Lung (tissue), 12 donors: Measurements from ENCODE around the gene RXFP1. TPM values are rescaled to one million over a fixed set of nuclear protein-coding genes. Genes with fewer than 3 reads are reported as not detected.

Experiments used
- ATAC-seq: fragments of 200-7000 bp; cut with Tn5 transposase; one replicate; pipeline ENCODE4 v1.9.1; 2020; ENCODE audit warnings: moderate number of reproducible peaks; ENCODE audit not compliant: insufficient read depth, low FRiP score
- DNase-seq, 3 donors: peaks; one replicate each; pipeline ENCODE4 v3.0.0-alpha.2; 2013 to 2017
- H3K27ac ChIP-seq, 2 donors: one replicate each; pipeline ENCODE4 v1.5.1; 2013; ENCODE audit warnings: mild to moderate bottlenecking in 2 of 2, moderate library complexity in 2 of 2, control low read depth in 1 of 2, inconsistent platforms in 1 of 2, low read depth in 1 of 2, low read length in 1 of 2
- H3K27me3 ChIP-seq, 3 donors: one replicate each; pipeline ENCODE4 v1.5.1; 2013; ENCODE audit warnings: low read length in 2 of 3; ENCODE audit not compliant: control insufficient read depth in 3 of 3, insufficient read depth in 3 of 3
- H3K36me3 ChIP-seq, 4 donors: one replicate each; pipeline ENCODE4 v1.5.1; 2013; ENCODE audit warnings: low read length in 4 of 4, mild to moderate bottlenecking in 1 of 4, moderate library complexity in 1 of 4; ENCODE audit not compliant: control insufficient read depth in 4 of 4, insufficient read depth in 4 of 4
- H3K4me1 ChIP-seq, 5 donors: one replicate each; pipeline ENCODE4 v1.5.1; 2013; ENCODE audit warnings: low read length in 5 of 5, mild to moderate bottlenecking in 2 of 5, moderate library complexity in 1 of 5; ENCODE audit not compliant: control insufficient read depth in 5 of 5, insufficient read depth in 5 of 5
- H3K4me3 ChIP-seq: one replicate; pipeline ENCODE4 v1.5.1; 2013; ENCODE audit warnings: mild to moderate bottlenecking, control low read depth, moderate library complexity
- H3K9ac ChIP-seq, 2 donors: one replicate each; pipeline ENCODE4 v1.5.1; 2013; ENCODE audit warnings: low read length in 2 of 2, control low read depth in 1 of 2; ENCODE audit not compliant: insufficient read depth in 1 of 2
- H3K9me3 ChIP-seq, 4 donors: one replicate each; pipeline ENCODE4 v1.5.1; 2013; ENCODE audit warnings: low read length in 3 of 4, mild to moderate bottlenecking in 1 of 4, moderate library complexity in 1 of 4; ENCODE audit not compliant: control insufficient read depth in 4 of 4, insufficient read depth in 3 of 4
- WGBS, 2 donors: extraction: QIAGEN DNeasy Blood & Tissue Kit; methylation state at CpG; one replicate each; pipeline ENCODE4 v1.1.7; 2013; 5-methylcytosine and 5-hydroxymethylcytosine counted together
- polyA plus RNA-seq, 2 donors: library from polyadenylated mRNA; stranded (reverse); fragments of 200-250 nt; gene quantifications; one replicate each; pipeline ENCODE4 v1.2.1, GENCODE V29; 2013
- total RNA-seq, 2 donors: library from RNA; depleted of rRNA in 1 of 2; stranded (reverse); fragments of >200 nt in 1 of 2; gene quantifications; one replicate each; pipeline ENCODE4 v1.2.1, GENCODE V29; 2014 to 2021
- TF ChIP-seq, protein P1 (sequence below): IDR thresholded peaks from 2 replicates; pipeline ENCODE4 v1.5.1; 2012; ENCODE audit warnings: mild to moderate bottlenecking; ENCODE audit errors: control extremely low read depth, extremely low read depth
- donor health status: control.
- donor health status: control.
- donor health status: Bipolar disorder and iron deficiency.
- donor health status: healthy.
- donor health status: DM: yes; HTN: yes; CAD: no.

The RXFP1 gene
- total and polyA plus RNA-seq, 4 donors, result 1.5 to 10.7 (median 2.6) TPM

DNA sequence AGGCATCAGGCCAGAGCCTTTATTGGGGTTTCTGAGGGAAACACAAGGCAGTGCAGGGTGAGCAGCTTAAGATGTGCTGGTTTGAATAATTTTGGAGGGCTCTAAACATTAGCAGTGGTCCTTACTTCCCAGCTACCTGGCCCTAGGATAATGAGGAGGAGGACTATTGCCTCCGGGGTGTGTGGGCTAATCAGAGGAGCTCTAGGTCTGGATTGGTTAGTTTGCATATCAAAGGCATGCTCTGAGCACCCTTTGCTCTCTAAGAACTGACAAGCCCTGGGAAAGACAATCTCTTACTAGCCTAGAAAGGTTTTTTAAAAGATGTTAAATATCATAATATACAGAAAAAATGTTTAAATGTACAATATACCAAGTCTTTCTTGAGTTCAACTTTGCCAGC lies 58.4 kb downstream of the RXFP1 start:
- H3K27me3 ChIP-seq, result no peaks in the 10 kb centered on the region
- H3K27ac ChIP-seq, result no peak overlapping the region
- ATAC-seq, result no peak
- H3K36me3 ChIP-seq, result no peaks in the 10 kb centered on the region
- H3K4me3 ChIP-seq, result no peak overlapping the region
- H3K9ac ChIP-seq, result no peak overlapping the region
- DNase-seq, result no peak
- TF ChIP-seq, protein P1, sequence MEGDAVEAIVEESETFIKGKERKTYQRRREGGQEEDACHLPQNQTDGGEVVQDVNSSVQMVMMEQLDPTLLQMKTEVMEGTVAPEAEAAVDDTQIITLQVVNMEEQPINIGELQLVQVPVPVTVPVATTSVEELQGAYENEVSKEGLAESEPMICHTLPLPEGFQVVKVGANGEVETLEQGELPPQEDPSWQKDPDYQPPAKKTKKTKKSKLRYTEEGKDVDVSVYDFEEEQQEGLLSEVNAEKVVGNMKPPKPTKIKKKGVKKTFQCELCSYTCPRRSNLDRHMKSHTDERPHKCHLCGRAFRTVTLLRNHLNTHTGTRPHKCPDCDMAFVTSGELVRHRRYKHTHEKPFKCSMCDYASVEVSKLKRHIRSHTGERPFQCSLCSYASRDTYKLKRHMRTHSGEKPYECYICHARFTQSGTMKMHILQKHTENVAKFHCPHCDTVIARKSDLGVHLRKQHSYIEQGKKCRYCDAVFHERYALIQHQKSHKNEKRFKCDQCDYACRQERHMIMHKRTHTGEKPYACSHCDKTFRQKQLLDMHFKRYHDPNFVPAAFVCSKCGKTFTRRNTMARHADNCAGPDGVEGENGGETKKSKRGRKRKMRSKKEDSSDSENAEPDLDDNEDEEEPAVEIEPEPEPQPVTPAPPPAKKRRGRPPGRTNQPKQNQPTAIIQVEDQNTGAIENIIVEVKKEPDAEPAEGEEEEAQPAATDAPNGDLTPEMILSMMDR, result no peak
- H3K4me1 ChIP-seq, result no peaks in the 10 kb centered on the region
- WGBS, 2 donors, result 57 to 67% methylated on average over 1 of the region's 1 CpG
- peaks cover 0 to 4% (median under 1%) of the 10 kb centered on the region in 4 donors for H3K9me3 ChIP-seq

DNA sequence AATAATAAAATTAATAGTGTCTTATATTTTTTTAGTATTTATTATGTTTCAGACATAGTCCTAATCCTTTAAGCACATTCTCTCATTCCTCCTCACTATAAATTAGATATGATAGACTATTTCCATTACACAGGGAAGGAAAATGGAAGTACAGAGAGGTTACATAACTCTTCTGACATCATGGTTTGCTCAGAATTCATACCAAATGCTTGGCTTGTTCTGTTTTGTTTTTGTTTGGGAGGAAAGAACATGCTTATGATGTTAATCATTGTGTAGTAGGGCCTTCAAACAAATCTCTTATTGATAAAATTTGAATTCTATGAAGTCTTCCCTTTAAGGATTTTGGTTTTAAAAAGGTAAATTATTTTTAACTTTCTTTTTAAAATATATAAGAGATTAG lies 59.5 kb downstream of the RXFP1 start:
- Histone ChIP-seq H3K27ac (no peak overlapping the region), H3K9ac (no peak overlapping the region), H3K9me3 (peaks cover 0 to 4% (median under 1%) of the 10 kb centered on the region in 4 donors), H3K27me3 (no peaks in the 10 kb centered on the region), H3K36me3 (no peaks in the 10 kb centered on the region), H3K4me1 (no peaks in the 10 kb centered on the region), H3K4me3 (no peak overlapping the region)
- ATAC-seq, result no peak
- no peak for DNase-seq
- TF ChIP-seq, protein P1, result no peak

DNA sequence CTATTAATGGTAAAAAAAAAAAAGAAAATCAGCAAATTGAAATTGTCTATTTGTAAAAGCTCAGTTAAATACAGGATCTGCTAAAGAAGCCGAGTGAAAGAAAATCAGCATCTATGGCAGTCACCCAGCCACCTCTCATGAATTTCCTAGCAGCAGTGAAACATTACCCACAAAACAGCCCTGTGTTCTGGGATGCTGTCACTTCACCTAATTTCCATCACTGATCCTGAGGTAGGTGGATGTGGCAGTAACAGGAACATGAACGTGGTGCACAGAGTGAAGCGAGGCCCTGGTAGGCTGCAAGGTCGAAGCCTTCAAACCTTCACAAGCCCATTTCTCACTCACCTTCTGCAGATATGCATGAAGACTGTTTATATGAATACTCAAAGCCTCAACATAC lies 65.2 kb downstream of the RXFP1 start:
- DNase-seq, result no peak
- Histone ChIP-seq H3K36me3 (no peaks in the 10 kb centered on the region), H3K9ac (no peak overlapping the region), H3K4me1 (peaks cover 0 to 3% (median 0%) of the 10 kb centered on the region in 5 donors), H3K4me3 (no peak overlapping the region), H3K27ac (no peak overlapping the region), H3K27me3 (no peaks in the 10 kb centered on the region), H3K9me3 (peaks cover 0 to 6% (median under 1%) of the 10 kb centered on the region in 4 donors)
- no peak for ATAC-seq
- TF ChIP-seq, protein P1, result no peak
- WGBS, 2 donors, result 94% methylated on average over 4 of the region's 4 CpGs

DNA sequence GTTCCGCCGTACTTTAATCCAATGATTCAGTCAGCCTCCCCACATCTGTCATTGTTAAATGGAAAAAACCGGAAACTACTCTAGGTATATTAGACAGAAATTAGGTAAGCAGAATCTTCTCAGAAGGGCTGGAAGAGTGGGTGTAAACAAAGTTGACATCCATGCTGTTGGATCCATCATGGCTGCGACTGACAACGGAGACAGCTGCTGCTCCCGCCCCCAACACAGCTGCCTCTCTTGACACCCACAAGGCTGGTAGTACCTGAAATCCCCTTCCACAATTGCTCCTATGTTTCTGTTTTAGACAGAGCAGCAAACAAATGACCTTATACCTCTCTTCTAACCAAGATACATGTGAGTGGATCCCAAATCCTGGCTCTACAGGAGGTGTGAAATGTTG lies 66.6 kb downstream of the RXFP1 start:
- Histone ChIP-seq H3K9ac (no peak overlapping the region), H3K4me3 (no peak overlapping the region), H3K27ac (no peak overlapping the region), H3K27me3 (no peaks in the 10 kb centered on the region), H3K36me3 (no peaks in the 10 kb centered on the region), H3K9me3 (peaks cover 0 to 2% (median 0%) of the 10 kb centered on the region in 4 donors), H3K4me1 (peaks cover 0 to 3% (median 0%) of the 10 kb centered on the region in 5 donors)
- 95% methylated on average over 6 of the region's 6 CpGs for WGBS, 2 donors
- ATAC-seq (no peak), DNase-seq (no peak)
- TF ChIP-seq, protein P1, result no peak
